H9 (cell line): Measurements from ENCODE around the gene RUNX1. TPM values are rescaled to one million over a fixed set of nuclear protein-coding genes. Genes with fewer than 3 reads are reported as not detected.

Experiments used
- DNase-seq: peaks from one replicate; pipeline ENCODE4 v3.0.0-alpha.2; 2017
- H2AFZ ChIP-seq: one replicate; pipeline ENCODE4 v1.6.1; 2013; ENCODE audit warnings: mild to moderate bottlenecking, low read length, control low read depth, moderate library complexity
- H2AK5ac ChIP-seq: 2 replicates; pipeline ENCODE4 v1.6.1; 2013; ENCODE audit warnings: low read length, control low read depth, mixed read lengths; ENCODE audit not compliant: insufficient read length
- H2BK120ac ChIP-seq: one replicate; pipeline ENCODE4 v1.6.1; 2013; ENCODE audit warnings: low read depth, mild to moderate bottlenecking, low read length, control low read depth, inconsistent platforms; ENCODE audit not compliant: poor library complexity, severe bottlenecking
- H2BK12ac ChIP-seq: 2 replicates; pipeline ENCODE4 v1.6.1; 2013; ENCODE audit warnings: low read length, control low read depth, mixed read lengths, low read depth; ENCODE audit not compliant: insufficient read length
- H2BK15ac ChIP-seq: 2 replicates; pipeline ENCODE4 v1.6.1; 2013; ENCODE audit warnings: low read depth, low read length, control low read depth
- H2BK20ac ChIP-seq: one replicate; pipeline ENCODE4 v1.6.1; 2013; ENCODE audit warnings: low read depth, mild to moderate bottlenecking, low read length, control low read depth, inconsistent platforms; ENCODE audit not compliant: poor library complexity, severe bottlenecking
- H2BK5ac ChIP-seq: 2 replicates; pipeline ENCODE4 v1.6.1; 2013; ENCODE audit warnings: low read length, control low read depth, mixed read lengths; ENCODE audit not compliant: insufficient read length
- H3K14ac ChIP-seq: 2 replicates; pipeline ENCODE4 v1.6.1; 2013; ENCODE audit warnings: low read length, control low read depth; ENCODE audit not compliant: insufficient read depth
- H3K18ac ChIP-seq: 2 replicates; pipeline ENCODE4 v1.6.1; 2013; ENCODE audit warnings: low read depth, mild to moderate bottlenecking, mixed read lengths, low read length, control low read depth; ENCODE audit not compliant: insufficient read length
- H3K23ac ChIP-seq: 2 replicates; pipeline ENCODE4 v1.6.1; 2013; ENCODE audit warnings: low read length, control low read depth, mixed read lengths, low read depth; ENCODE audit not compliant: insufficient read length
- H3K23me2 ChIP-seq: 2 replicates; pipeline ENCODE4 v1.6.1; 2013; ENCODE audit warnings: low read depth, mild to moderate bottlenecking, mixed read lengths, low read length, control low read depth; ENCODE audit not compliant: insufficient read length, poor library complexity, severe bottlenecking
- H3K27ac ChIP-seq: 2 replicates; pipeline ENCODE4 v1.5.1; 2013; ENCODE audit warnings: low read length, control low read depth, mixed read lengths, low read depth; ENCODE audit not compliant: insufficient read length
- H3K27me3 ChIP-seq: 2 replicates; pipeline ENCODE4 v1.6.1; 2013; ENCODE audit warnings: low read length, control low read depth, inconsistent platforms; ENCODE audit not compliant: insufficient read depth
- H3K4ac ChIP-seq: 2 replicates; pipeline ENCODE4 v1.6.1; 2013; ENCODE audit warnings: low read depth, mild to moderate bottlenecking, control low read depth, inconsistent platforms, low read length, moderate library complexity
- H3K4me1 ChIP-seq: 2 replicates; pipeline ENCODE4 v1.6.1; 2013; ENCODE audit warnings: low read length, control low read depth, inconsistent platforms; ENCODE audit not compliant: insufficient read depth
- H3K4me2 ChIP-seq: 2 replicates; pipeline ENCODE4 v1.6.1; 2013; ENCODE audit warnings: low read length, control low read depth, mixed read lengths; ENCODE audit not compliant: insufficient read length, insufficient read depth
- H3K56ac ChIP-seq: 2 replicates; pipeline ENCODE4 v1.6.1; 2013; ENCODE audit warnings: low read depth, mild to moderate bottlenecking, mixed read lengths, low read length, control low read depth; ENCODE audit not compliant: insufficient read length
- H3K79me1 ChIP-seq: 2 replicates; pipeline ENCODE4 v1.6.1; 2013; ENCODE audit warnings: low read depth, mild to moderate bottlenecking, moderate library complexity, low read length, control low read depth, inconsistent platforms; ENCODE audit not compliant: insufficient read depth, poor library complexity, severe bottlenecking
- H3K79me2 ChIP-seq: 2 replicates; pipeline ENCODE4 v1.6.1; 2013; ENCODE audit warnings: low read length, control low read depth, inconsistent platforms; ENCODE audit not compliant: insufficient read depth
- H3K9ac ChIP-seq: 2 replicates; pipeline ENCODE4 v1.6.1; 2013; ENCODE audit warnings: low read length, control low read depth, mixed read lengths; ENCODE audit not compliant: insufficient read length; ENCODE audit errors: extremely low read depth
- H3K9me3 ChIP-seq: one replicate; pipeline ENCODE4 v1.6.1; 2013; ENCODE audit warnings: low read depth, low read length, inconsistent platforms; ENCODE audit not compliant: control insufficient read depth
- H3T11ph ChIP-seq: one replicate; pipeline ENCODE4 v1.6.1; 2013; ENCODE audit warnings: mild to moderate bottlenecking, low read length, control low read depth, inconsistent platforms
- H4K20me1 ChIP-seq: one replicate; pipeline ENCODE4 v1.6.1; 2013; ENCODE audit not compliant: control insufficient read depth, insufficient read length, insufficient read depth
- H4K5ac ChIP-seq: 2 replicates; pipeline ENCODE4 v1.6.1; 2013; ENCODE audit warnings: low read depth, mild to moderate bottlenecking, mixed read lengths, low read length, control low read depth; ENCODE audit not compliant: insufficient read length
- H4K8ac ChIP-seq: replicated peaks from 2 replicates; pipeline ENCODE4 v1.6.1; 2013; ENCODE audit warnings: low read length, control low read depth, mixed read lengths, low read depth; ENCODE audit not compliant: insufficient read length
- H4K91ac ChIP-seq: 2 replicates; pipeline ENCODE4 v1.6.1; 2013; ENCODE audit warnings: low read depth, mild to moderate bottlenecking, moderate library complexity, mixed read lengths, low read length, control low read depth; ENCODE audit not compliant: insufficient read length
- H3K27ac Mint-ChIP-seq, 3 experiments: 2 replicates in 2 of 3; 3 replicates in 1 of 3; pipeline ENCODE4 v1.8.0; 2020 to 2021; ENCODE audit warnings: mixed read lengths in 3 of 3, mild to moderate bottlenecking in 1 of 3, moderate library complexity in 1 of 3
- H3K27me3 Mint-ChIP-seq: 2 replicates; pipeline ENCODE4 v1.8.0; 2021; ENCODE audit warnings: low read depth, mild to moderate bottlenecking, moderate library complexity, mixed read lengths
- H3K36me3 Mint-ChIP-seq, 3 experiments: 2 replicates in 2 of 3; 3 replicates in 1 of 3; pipeline ENCODE4 v1.8.0; 2020 to 2021; ENCODE audit warnings: low read depth in 3 of 3, mixed read lengths in 3 of 3; ENCODE audit not compliant: insufficient read depth in 1 of 3
- H3K4me1 Mint-ChIP-seq, 2 experiments: 2 replicates each; pipeline ENCODE4 v1.8.0; 2020; ENCODE audit warnings: mixed read lengths in 2 of 2
- H3K4me3 Mint-ChIP-seq, 2 experiments: 2 replicates in 1 of 2; 3 replicates in 1 of 2; pipeline ENCODE4 v1.8.0; 2020 to 2021; ENCODE audit warnings: mild to moderate bottlenecking in 2 of 2, mixed read lengths in 2 of 2, moderate library complexity in 1 of 2
- H3K9me3 Mint-ChIP-seq, 2 experiments: 2 replicates in 1 of 2; 3 replicates in 1 of 2; pipeline ENCODE4 v1.8.0; 2020; ENCODE audit warnings: mild to moderate bottlenecking in 2 of 2, mixed read lengths in 2 of 2, moderate library complexity in 1 of 2
- CTCF ChIP-seq: fragments of 200-600 bp; sonication (generic); conservative IDR thresholded peaks from 3 replicates; pipeline ENCODE4 v1.8.0; 2021; ENCODE audit warnings: antibody characterized with exemption, mild to moderate bottlenecking
- WGBS: extraction: QIAGEN DNeasy Blood & Tissue Kit; methylation state at CpG from one replicate; pipeline ENCODE4 v1.1.7; 2013; ENCODE audit warnings: missing lambda C conversion rate, low lambda C conversion rate, mixed read lengths; ENCODE audit not compliant: insufficient read length; ENCODE audit errors: extremely low coverage; 5-methylcytosine and 5-hydroxymethylcytosine counted together
- total RNA-seq: library from RNA; stranded (reverse); gene quantifications from 2 replicates; pipeline ENCODE4 v1.2.1, GENCODE V29; 2021

Gene RUNX1
- total RNA-seq, 1 experiment from 2014 or later, result 0.72 TPM

GRCh38 chr21:34986561-34987500 is 62.3 kb downstream of the RUNX1 start:
- Histone ChIP-seq H3K23ac (no peak overlapping the region), H2BK15ac (no peak overlapping the region), H3K23me2 (no peaks in the 10 kb centered on the region), H3K27me3 (no peaks in the 10 kb centered on the region), H4K20me1 (no peaks in the 10 kb centered on the region), H3K4me1 (no peaks in the 10 kb centered on the region; the same call in 1 of the 2 replicates), H3K79me1 (no peaks in the 10 kb centered on the region), H3K27ac (no peak overlapping the region), H4K8ac (no peak overlapping the region), H4K91ac (no peak overlapping the region), H2BK120ac (no peak overlapping the region), H2AK5ac (no peak overlapping the region), H3K56ac (no peak overlapping the region), H3K4ac (no peak overlapping the region), H3K4me2 (no peak overlapping the region), H3K79me2 (no peaks in the 10 kb centered on the region), H2BK5ac (no peak overlapping the region), H2BK20ac (no peak overlapping the region), H2BK12ac (no peak overlapping the region), H3K9me3 (no peaks in the 10 kb centered on the region), H3K14ac (no peak overlapping the region), H4K5ac (no peak overlapping the region), H3K9ac (no peak overlapping the region), H3T11ph (no peak overlapping the region), H3K18ac (no peak overlapping the region), H2AFZ (no peak overlapping the region)
- Mint-ChIP-seq H3K9me3 (no peaks in the 10 kb centered on the region; a peak in 1 of 5 replicates), H3K4me3 (no peak overlapping the region), H3K4me1 (peaks cover 8 to 18% of the 10 kb centered on the region in 2 experiments), H3K36me3 (no peaks in the 10 kb centered on the region), H3K27me3 (peaks cover 39% of the 10 kb centered on the region), H3K27ac (no peak overlapping the region; a peak in 1 of 7 replicates)
- peak; percentile 36 for DNase-seq
- TF ChIP-seq CTCF, result no peak
- WGBS, result no CpG with 5 or more reads among the region's 16 CpGs
